Fibroblast of skin of scalp (primary cell): ENCODE data around the gene VIM. TPM values are rescaled to one million over a fixed set of nuclear protein-coding genes. Genes with fewer than 3 reads are reported as not detected.

ENCODE experiments used
- DNase-seq: peaks from one replicate; pipeline ENCODE4 v3.0.0-alpha.2; 2013
- polyA plus RNA-seq, 2 experiments: library from polyadenylated mRNA; unstranded; fragments of 120-200 nt; gene quantifications; one replicate each; pipeline ENCODE4 v1.2.1, GENCODE V29; 2013; ENCODE audit not compliant: insufficient read length in 2 of 2

VIM gene
- 7,640 TPM for polyA plus RNA-seq (2013, experiment 1 of 2; ENCODE audit: insufficient read length)
- polyA plus RNA-seq (2013, experiment 2 of 2; ENCODE audit: insufficient read length) = 7,823 TPM

DNA sequence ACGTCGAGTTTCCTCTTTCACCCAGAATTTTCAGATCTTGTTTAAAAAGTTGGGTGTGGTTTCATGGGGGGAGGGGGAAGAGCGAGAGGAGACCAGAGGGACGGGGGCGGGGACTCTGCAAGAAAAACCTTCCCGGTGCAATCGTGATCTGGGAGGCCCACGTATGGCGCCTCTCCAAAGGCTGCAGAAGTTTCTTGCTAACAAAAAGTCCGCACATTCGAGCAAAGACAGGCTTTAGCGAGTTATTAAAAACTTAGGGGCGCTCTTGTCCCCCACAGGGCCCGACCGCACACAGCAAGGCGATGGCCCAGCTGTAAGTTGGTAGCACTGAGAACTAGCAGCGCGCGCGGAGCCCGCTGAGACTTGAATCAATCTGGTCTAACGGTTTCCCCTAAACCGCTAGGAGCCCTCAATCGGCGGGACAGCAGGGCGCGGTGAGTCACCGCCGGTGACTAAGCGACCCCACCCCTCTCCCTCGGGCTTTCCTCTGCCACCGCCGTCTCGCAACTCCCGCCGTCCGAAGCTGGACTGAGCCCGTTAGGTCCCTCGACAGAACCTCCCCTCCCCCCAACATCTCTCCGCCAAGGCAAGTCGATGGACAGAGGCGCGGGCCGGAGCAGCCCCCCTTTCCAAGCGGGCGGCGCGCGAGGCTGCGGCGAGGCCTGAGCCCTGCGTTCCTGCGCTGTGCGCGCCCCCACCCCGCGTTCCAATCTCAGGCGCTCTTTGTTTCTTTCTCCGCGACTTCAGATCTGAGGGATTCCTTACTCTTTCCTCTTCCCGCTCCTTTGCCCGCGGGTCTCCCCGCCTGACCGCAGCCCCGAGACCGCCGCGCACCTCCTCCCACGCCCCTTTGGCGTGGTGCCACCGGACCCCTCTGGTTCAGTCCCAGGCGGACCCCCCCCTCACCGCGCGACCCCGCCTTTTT is at the start of gene VIM:
TSS of gene VIM (plus strand) at position 151 of the 925 bp plus-strand sequence. CDS start 1,182 bp downstream, outside the sequence.
- peak; percentile 99 for DNase-seq

DNA sequence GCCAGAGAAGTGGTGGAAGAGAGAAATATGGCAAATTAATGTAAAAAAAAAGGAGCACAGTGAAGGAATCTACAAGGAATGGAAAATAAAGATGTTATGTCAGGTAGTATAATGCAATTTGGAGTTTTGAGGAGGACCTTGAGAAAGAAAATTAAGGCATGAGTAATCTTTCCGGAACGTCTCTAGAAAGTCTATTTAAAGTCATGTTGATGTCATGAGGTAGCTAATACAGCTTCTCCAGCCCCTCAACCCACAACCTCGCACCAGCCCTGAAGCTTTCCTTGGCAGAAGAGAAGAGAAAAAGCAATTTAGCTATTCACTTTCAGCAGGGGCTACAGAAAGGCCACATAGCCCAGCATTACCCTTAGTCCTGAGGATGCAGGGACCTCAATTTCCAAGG is 49.0 kb upstream of the VIM start:
- peak; percentile 48 for DNase-seq

DNA sequence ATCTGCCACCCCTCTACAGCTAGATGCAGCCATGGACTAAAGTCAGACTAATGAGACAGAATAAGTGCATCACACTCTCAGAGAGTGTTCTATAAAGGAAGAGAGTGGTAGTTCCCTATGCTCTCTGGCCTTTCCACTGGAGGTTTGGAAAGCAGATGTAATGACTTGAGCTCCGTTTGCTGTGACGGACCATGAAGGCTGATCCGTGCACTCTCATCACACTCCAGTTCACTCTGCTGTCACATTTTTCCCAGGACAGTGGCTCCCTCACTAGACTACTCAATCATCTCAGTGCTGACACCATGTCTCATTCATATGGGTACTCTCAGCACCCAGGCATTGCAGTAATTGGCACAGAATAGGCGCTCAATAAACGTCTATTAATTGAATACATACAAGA is 46.9 kb upstream of the VIM start:
- DNase-seq = peak; percentile 35

DNA sequence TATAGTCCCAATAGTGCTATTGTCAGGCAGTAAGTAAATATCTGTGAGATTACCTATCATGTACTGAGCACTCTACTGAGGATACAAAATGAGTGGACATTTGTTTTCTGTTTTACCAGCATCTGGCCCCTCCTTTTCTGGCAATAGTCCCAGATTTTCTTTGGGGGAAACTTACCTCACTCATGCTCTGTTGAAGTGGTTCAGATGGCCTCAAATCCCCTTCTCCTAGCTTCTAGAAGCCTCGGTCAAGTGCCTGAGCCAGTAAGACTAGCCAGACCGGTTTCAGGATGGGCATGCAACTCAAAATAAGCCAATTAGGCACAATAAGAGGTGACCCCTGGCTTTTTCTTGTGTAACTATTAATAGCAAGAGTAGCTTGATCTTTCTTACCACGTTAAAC is 46.3 kb upstream of the VIM start:
- no peak for DNase-seq

DNA sequence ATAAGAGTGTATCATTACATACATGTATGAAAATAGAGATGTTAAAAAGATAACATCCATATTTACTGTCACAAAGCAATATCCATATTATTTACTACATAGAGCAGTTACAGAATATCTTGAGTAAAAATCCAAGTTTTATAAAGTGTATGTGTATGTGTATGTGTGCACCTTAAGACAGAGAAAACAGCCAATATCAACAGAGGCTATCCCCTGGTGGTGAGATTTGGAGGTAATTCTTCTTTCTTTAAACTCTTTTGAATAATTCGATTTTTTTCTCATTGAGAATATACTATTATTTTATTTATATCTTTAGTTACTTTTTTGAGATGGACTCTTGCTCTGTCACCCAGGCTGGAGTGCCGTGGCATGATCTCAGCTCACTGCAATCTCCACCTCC is 44.9 kb upstream of the VIM start:
- no peak for DNase-seq

DNA sequence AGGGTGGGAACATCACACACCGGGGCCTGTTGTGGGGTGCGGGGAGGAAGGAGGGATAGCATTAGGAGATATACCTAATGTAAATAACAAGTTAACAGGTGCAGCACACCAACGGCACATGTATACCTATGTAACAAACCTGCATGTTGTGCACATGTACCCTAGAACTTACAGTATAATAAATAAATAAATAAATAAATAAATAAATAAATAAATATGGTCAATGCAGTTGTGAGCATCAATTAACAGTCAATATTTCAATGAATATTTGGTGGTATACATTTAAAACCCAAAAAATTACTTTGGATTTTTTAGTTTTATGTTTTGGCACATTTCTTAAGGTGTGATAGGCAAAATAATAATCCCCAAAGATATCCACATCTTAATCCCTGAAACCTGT is 42.2 kb upstream of the VIM start:
- no peak for DNase-seq

DNA sequence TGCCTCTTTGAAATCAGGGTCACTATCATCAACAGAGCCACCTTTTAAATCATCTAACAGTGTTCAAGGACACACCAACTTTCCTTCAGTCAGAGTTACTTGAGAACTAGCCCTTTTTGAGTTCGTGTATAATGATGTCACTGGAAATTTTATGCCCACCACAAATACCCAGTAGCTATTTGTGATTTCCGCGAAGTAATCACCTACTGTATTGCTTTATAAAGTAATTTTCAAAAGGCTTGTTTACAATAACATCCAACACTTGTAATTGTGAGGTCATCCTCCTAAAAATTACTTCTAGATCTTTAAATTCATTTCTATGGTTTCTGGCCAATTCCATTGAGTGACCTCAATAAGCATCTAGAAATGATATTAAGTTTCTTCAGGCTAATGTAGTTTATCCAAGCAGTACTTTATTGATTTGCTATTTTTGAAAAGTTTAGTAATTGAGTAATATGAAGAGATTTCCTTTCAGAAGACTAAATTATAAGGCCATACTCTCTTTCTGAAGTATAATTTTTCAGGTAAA is 39.3 kb upstream of the VIM start:
- DNase-seq = no peak

DNA sequence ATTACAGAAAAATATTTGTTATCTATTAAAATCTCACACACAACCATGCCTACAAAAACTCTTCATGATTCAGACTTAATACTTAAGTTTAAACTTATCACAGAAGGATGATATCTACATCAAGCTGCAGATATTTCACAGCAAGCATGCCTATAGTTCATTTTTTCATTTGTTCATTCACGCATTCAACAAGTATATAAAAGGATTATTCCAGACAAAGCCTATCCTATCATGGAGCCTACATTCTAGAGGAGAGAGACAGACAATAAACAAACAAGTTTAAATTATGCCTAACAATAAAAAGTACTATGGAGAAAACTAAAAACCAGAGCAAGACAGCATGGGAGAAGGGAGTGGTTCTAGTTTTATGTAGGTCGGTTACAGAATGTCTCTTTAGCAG is 37.4 kb upstream of the VIM start:
- DNase-seq = no peak

DNA sequence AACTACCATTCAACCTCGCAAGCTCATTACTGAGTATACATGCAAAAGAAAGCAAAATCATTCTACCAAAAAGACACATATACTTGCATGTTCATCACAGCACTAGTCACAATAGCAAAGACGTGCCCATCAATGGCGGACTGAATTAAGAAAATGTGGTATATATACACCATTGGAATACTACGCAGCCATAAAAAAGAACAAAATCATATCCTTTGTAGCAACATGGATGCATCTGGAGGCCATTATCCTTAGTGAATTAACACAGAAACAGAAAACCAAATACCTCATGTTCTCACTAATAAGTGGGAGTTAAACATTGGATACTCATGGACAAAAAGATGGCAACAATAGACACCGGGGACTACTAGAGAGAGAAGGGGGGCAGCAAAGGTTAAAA is 33.0 kb upstream of the VIM start:
- DNase-seq = no peak

DNA sequence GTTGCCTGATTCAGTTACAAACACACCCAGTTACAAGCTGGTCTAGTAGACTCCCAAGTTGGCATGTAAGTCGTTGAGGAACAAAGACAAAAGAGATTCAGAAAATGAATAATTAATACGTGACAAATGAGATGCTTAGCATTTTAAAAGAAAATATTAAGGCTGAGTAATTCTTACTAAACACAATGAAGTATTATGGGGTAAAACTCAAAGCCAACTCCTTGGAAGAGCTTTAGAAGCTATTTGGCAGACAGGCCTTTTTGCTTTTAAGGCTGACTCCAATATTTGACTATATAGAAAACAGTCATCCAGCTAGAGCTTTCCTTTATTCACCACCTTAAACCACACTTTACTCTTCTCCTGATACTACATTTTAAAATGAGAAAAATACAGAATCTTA is 32.0 kb upstream of the VIM start:
- no peak for DNase-seq

DNA sequence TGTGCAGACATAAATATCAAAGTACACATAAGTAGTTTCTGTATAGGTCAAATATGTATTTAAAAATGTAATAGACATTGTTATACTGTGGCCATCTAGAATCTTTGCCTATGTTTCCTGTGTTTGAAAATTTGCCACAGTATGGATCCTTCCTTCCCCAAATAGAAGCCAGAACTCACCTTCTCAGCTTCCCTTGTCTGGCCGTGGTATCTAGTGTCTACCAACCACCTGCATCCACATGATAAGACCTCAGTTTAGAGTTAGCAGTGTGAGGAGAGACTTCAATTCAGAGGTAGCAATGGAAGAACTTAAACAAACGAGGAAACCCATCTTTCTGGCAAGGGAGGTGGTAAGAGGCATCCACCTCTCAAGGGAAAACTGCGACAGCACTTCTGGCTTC is 31.5 kb upstream of the VIM start:
- DNase-seq = no peak

DNA sequence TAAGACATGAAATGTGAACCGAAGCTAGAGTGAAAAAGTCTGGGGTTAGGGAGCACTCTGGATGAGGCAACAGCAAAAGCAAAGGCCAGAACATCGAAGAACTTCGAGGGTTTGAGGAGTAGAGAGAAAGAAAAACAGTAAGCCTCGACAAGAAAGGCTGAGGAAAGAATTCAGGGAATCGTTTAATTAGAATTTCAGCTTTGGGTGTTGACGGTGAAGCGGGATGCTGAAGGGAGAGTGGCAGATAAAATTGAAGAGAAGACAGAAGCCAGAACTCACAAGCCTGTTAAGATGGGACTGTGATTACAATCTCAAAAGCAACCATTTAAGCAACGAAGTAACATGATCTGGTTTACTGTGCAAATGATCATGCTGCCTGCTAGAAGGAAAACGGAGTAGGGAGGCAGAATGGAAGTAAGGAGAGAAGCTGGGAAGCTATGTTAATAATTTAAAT is 28.7 kb upstream of the VIM start:
- peak; percentile 57 for DNase-seq

DNA sequence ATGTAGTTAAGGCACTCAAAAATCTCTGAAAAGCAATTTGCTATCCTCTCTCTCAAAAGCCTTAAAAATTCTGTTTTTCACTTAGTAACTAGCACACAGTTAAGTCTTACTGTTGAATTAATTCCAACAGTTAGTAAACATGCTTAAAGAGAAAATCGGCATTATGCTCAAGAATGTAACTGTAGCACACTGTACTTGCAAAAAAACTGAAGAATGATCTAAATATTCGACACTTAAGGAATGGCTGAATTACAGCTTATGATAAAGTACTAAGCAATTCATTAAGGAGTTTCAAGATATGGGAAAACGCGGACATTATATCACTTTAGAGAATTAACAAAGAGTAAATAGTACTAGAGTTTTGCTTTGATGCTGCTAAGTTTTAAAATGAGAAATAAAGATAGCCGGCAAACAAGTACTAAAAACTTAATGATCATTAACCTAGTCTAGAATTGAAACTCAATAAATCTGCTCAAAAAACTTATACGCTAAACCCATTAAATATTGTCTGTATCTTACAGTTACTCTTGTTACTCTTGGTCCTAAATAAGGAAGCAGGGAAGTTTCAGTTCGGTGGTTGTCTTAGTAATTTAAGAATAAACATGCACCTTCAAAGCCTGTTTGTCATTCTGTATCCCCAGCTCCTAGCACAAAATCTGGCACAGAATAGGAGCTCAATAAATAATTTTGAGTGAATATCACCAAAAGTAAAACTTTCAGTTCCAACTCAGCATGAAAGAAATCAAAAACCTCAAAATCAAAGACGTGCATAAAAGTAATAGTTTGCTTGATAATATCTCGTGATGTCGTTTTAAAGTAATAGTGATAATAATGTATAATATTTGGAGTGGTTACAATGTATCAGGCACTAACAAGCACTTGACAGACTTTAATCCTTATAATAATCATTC is 27.8 kb upstream of the VIM start:
- DNase-seq = no peak

DNA sequence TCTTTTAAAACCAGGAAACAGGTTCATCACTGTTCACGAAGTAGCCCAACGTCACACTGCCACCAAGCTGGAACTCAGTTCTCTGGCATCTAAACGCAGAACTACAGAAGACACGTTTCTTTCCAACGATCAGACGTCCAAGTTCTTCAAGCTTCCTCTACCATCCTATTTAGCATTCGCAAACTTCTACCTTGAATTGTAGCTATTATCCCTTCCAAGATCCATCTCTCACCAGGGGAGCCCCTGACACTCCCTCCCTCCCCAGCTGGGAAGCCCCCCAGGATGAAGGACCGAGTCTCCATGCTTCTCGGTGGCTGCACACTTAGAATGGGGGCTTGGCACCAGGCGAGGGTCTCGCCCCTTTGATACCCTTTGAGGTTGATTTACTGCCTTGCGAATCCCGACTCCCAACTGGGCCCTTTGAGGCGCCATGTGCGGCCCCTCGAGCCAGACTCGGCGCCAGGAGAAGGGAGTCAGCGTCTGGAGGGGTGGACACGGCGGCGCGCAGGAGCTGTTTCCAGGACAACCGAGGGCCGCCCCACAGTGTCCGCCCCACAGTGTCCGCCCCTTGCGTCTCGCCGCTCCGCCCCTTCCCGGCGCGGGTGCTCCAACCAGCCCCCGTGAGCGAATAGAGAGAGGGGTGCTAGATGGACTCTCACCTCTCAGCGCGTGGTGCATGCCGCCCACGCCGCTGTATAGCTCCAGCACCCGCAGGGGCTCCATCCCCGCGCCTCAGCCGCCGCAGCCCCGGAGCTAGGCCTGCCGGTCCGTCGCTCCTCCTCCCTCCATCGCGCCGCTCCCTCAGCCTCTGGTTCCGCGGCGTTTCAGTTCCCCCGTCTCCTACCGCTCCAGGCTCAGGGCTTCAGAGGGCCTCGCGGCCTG is 26.9 kb upstream of the VIM start, which contains the start of gene TRDMT1:
TSS of gene TRDMT1 (minus strand) at position 761 of the 882 bp plus-strand sequence. CDS start at position 723, 38 bp downstream.
- DNase-seq = peak; percentile 95

DNA sequence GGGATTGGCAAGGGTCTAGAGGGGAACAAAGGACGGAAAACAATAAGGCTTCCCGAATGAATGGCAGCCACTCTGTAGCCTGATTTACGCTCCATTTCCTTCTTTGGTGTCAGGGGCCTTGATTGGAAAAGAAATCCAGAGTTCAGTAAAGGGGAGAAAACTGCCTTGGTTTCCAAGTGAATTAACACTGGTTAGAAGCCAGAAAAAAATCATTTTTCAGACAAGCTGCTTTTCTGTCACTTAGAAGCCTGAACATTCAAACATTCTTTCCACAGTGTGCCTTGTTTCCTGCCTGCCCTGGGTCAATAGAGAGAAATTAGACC is 26.3 kb upstream of the VIM start:
- no peak for DNase-seq

DNA sequence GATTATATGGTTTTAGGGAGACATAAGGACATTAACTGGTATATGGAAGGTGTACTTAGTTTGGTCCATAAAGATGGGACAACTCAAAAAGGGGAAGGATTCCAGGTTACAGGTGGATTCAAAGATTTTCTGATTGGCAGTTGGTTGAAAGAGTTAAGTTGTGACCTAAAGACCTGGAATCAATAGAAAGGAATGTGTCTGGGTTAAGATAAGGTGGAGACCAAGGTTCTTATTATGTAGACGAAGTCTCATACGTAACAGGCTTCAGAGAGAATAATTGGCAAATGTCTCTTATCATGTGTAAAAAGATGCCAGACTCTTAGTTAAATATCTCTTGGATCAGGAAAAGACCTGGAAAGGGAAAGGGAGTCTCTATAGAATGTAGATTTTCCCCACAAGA is 25.5 kb upstream of the VIM start:
- no peak for DNase-seq

DNA sequence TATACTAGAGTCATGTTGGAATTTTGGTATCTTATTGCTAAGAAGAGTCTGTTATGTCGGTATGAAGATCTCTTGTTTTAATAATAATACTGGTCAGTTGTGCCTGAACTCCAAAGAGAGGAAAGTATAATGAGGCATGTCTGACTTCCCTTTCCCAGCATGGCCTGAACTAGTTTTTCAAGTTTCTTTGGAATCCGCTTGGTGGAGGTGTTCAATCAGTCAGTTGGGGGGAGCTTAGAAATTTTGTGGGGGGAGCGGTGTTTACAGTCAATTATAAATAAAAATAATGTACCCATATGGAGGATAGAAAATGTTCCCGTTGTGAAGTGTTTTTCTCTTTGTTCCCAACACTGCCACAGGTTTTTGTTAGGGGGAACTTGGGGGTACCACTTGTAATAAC is 25.0 kb upstream of the VIM start:
- DNase-seq = no peak

DNA sequence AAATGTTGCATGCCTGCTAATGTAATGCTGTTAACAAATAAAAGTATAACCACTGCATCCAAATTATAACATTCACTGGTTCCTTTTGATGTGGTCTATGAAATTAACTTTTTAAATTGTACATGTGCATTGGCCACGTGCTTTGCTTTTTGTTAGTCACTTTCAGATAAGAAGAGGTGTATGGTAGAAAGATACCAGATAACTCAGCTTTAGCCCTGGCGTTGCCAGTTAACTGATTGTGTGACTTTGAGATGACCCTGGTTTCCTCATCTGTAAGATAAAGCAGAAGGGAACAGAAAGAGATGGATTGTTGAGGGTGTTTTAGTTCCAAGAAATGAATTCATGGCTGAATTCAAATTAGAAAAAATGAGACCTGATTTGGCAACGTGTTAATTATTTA is 24.6 kb upstream of the VIM start:
- DNase-seq = no peak

DNA sequence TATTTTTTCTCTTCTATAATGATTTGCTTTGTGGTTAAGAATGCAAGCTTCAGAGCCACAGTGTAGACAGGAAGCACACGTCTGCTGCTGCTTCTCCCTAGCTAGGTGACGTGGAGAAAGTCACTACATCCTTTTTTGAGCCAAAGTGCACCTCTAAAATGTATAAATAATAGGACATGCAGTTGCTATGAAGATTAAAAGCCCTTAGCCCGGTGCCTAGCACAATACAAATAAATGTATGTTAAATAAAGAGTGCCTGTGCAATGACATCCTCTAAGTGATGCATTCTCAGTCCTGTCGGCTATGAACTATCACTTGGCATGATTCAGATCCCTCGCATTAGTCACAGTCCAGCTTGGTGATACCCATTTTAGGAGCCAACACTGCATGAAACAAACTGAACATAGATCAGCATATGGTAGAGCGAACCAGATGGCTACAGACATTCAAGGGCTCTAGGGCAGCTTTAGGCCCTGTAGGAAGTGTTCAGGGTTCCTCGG is 21.8 kb upstream of the VIM start:
- DNase-seq = peak; percentile 92

DNA sequence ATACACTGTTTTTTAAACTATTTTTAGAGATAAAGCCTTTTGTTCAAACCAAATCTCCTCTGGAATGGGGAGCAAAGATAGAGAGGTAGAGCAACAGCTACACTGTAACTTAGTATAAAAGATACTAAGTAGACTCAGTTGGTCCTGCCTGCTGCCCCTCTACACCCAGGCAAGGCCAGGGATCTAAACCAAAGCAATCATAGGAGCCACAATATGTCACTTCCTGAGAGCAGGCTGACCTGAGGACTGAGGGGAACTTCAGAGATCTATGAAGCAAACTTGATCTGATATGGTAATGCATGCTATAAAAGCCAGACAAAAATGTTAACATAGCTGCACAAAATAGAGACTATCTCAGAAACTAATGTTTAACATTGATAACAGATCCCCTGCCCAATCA is 19.6 kb upstream of the VIM start:
- no peak for DNase-seq

DNA sequence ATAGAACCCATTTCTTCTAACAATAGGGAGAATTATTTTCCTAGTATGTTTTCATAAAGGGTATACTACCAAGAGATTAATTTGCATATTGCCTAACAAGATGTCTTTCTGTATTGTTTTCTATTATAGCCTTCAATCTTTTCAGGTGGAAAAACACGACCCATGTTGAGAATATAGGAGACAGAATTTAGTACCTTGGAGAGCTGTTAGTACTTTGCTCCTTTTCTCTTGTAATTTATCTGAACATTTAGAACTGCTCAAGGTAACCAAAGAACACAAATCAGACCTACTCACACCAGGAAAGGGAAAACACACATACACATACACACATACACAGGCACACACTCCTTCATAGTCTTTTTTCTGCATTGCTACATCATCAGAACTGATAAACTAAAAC is 18.7 kb upstream of the VIM start:
- no peak for DNase-seq

DNA sequence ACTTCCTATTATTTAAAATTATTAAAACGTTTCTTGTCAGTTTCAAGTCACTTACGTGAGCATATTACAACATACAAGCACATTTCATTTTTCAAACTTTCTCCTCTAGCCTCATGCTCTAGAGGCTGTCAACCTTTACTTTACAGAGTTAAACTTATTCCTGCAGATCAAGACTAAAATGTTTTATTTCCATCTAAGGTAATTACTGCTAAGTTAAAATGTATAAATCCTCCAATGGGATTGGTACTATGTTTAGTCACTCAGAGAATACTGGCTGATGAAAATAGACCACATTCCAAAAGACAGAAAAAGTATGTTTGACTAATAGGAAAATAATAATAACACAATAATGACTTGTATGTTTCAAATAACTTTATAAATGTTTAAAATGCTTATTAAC is 18.2 kb upstream of the VIM start:
- peak; percentile 80 for DNase-seq
